NCI-H2196 treated with DMSO at 0.1 percent for 48 hours (cell line): Measurements from ENCODE around the gene AURKAIP1.

Experiments
- DNase-seq: peaks from one replicate; lab custom pipeline; 2025; ENCODE audit not compliant: unreplicated experiment; lab: John Stamatoyannopoulos, UW

Gene AURKAIP1

DNA sequence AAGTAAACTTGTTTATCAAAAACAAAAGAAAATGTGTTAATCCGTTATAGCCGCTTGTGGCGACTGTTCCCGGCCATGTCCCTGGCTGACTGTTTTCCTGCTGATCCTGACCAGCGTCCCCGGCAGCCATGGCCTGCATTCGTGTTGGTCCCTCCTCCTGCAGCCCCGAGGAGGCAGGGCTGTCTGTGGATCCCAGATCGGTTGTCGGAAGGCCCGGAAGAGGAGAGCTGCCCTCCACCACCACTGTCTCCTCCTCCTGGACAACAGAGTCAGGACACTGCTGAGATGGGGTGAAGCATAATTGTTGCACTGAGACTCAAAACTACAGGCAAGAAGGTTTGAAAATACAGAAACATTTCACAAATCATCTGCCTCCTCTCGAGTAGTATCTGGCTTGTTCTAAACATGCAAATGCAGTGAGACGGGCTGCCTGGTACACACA lies 13.0 kb downstream of the AURKAIP1 start:
- DNase-seq: no peak

DNA sequence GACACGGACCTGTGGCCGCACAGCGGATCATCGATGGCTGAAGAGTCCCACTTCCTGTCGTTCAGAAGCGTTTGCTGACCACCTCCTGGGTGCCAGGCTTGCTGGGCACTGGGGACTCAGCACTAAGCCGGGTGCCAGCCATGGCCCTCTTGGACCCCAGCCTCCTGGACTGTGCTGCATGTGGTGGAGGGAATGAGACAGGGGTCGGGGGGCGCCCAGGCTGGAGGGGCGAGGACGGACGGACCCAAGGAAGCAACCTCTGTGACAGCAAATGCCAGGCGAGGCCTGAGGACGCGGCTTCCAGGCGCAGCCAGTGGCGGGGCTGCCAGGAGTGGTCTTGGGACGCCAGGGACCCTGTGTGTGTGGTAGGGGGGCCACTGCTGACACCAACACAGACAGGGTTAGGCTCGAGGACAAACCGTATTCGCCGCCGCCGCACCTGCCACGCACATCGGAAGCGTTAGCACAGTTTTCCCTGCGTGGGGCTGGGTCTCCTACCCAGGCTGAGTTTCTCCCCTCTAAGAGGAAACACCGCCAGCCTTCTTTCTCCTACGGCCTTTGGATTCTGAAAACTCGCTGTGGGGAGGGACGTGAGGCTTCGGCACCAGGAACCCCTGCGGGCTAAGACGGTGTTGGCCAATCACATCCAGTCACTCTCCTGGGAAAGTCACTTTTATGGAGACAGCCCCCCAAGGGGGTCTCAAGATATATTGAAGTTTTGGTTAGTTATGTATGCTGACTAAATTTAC lies 13.6 kb downstream of the AURKAIP1 start:
- no peak for DNase-seq

GRCh38 chr1:1360506-1361169 lies 14.4 kb downstream of the AURKAIP1 start:
- DNase-seq: no peak

GRCh38 chr1:1359664-1360468 lies 15.1 kb downstream of the AURKAIP1 start:
- DNase-seq: no peak

- DNase-seq: no peak
These were observed 15.7 kb downstream of the AURKAIP1 start for GRCh38 chr1:1359308-1359663.

GRCh38 chr1:1358433-1359271 lies 16.4 kb downstream of the AURKAIP1 start, which contains the start of gene MXRA8:
TSS of gene MXRA8 (minus strand) at chr1:1358555. CDS start at chr1:1358504, 51 bp downstream.
- no peak for DNase-seq

DNA sequence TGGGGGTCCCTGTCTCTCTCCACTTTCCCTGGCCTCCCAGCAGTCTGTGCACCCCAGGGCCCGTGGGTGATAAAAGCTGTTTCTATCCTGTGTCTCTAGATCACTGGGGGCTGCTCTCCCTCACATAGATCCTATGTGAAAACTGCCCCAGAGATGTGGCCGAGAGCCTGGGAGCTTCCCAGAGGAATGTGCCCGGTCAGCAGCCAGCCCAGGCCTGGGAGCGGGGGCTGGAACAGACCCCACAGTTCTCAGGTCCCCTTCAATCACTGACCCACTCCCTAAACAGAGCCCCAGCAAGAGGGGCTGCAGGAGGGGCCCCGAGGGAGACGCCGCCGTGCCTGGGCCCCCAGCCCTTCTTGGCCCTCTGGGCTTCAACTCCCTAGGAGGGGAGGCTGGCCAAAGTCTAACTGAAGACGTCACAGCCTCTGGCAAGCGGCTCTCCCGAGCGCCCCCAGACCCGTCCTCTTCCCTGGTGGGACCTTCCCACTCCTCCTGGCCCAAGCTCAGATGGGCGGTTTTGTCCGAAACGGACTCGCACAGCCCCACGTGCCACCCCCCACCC lies 17.1 kb downstream of the AURKAIP1 start:
- DNase-seq: no peak

- DNase-seq: no peak
These were observed 18.1 kb downstream of the AURKAIP1 start for GRCh38 chr1:1356796-1357401.

DNA sequence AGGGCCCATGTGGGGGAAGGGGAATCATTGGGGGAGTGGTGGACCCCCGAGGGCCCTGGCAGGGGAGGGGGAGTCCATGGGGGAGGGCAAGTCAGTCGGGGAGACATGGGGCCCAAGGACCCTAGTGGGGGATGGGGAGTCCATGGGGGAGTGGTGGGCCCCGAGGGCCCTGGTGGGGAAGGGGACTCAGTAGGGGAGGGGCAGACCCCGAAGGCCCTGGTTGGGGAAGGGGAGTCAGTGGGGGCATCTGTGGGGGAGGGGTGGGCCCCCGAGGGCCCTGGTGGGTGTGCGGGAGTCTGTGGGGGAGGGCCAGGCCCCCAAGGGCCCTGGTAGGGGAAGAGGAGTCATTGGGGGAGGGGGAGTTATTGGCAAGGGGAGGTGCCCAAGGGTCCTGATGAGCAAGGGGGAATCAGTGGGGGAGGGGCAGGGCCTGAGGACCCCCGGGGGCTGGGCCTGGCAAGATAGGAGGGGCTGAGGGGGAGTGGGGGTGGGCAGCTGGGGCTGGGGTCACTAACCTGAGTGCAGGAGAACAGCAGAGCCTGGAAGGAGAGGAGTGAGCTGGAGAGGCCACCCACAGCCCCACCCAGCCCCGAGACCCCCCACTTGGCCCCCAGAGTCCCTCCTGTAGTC lies 18.7 kb downstream of the AURKAIP1 start:
- no peak for DNase-seq

GRCh38 chr1:1355416-1355815 lies 19.6 kb downstream of the AURKAIP1 start:
- peak; percentile 56 for DNase-seq

DNA sequence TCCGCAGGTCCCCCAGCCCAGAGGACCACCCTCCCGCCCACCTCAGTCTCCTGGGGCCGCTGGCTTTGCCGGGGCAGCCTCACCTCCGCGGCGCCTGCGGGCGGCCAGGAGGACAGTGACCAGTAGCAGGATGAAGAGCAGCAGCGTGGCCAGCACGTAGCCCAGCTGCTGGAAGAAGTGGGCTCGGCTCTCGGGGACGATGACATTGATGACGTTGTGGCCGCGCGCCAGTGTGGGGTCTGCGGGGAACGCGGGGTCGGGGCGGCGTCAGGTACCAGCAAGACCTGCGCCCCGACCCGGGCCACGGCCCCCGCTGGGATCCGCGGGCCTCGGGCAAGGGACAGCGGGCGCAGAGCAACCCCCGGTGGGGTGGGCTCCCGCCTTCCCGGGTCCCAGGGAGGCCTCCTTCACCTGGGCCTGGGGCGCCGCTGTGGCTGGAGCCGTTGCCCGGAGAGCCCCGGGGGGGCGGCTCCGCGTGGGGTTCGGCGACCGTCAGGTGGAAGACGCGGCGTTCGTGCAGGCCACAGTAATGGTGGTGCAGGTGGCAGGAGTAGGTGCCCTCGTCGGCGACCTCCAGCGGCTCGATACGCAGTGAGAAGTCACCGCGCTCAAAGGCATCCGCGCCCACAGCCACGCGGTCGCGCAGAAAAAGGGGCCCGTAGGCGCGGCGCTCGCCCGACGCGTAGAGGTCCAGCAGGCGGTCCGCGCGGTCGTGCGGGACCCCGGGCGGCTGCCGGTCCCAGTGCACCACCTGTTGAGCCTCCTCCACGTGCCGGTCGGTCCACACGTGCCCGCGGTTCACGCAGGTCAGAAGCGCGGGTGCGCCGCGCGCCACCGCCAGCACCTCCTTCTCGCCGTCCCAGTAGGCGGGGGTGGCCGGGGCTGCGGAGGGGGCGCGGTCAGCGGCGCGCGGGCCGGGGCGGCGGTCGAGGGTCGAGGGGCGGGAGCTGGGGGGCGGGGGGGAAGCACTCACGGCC lies 20.4 kb downstream of the AURKAIP1 start:
- no peak for DNase-seq

- no peak for DNase-seq
These were observed 21.4 kb downstream of the AURKAIP1 start for GRCh38 chr1:1353389-1354151.

GRCh38 chr1:1352786-1353388 lies 22.1 kb downstream of the AURKAIP1 start:
- no peak for DNase-seq

DNA sequence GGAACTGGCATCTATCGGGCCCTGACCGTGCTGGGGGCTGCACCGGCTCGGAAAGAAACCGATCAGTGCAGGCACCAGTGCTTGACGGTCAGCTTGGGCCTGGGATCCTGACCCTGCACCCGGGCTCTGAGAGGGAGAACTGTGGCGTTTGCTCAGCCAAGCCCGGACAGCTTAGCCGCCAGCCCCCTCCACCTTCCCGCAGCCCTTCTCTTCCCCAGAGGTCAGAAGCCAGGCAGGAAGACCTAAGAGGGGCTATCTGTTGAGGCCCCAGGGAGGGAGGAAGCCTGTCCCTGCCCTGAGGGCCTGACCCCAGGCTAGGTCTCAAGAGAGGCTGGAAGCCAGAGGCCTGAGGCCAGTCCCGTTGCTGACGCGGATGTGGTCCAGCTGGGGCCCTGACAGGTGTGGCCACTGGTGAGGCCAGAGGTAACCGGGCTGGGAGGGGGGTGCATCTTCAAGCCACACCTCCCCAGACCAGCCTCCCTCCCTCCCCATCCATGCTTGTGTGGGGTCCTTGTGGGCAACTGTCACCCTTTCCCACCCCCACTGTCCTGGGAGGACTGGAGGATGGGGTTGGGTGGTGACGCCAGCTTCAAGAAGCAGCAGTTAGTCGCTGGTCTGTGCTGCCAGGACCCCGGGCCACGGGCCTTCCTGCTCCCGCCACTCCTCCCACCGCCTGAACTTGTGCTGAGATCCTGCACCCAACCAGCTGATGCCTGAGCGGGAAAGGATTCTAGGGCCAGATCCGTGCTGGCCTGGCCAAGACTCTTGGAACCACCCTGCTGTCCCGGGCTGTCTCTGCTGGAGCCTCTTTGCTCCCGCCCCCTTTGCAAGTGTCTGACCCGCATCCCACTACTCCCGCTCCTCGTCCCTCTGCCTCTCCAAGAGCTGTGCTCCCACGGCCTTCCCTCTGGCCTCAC lies 23.2 kb downstream of the AURKAIP1 start:
- no peak for DNase-seq

GRCh38 chr1:1349256-1350012 lies 25.6 kb downstream of the AURKAIP1 start, which contains the start of gene DVL1:
TSS of gene DVL1 (minus strand) at chr1:1349418. CDS start at chr1:1349065, 353 bp downstream.
- DNase-seq: peak; percentile 28
